ENCODE results near the gene MYMX. TPM values are rescaled to one million over a fixed set of nuclear protein-coding genes. Genes with fewer than 3 reads are reported as not detected.

The MYMX gene
- total RNA-seq, 6 experiments from 2014 or later: not detected

GRCh38 chr6:44226368-44227147, 9.8 kb downstream of the MYMX start:
- H3K4me3 ChIP-seq: no peak overlapping the region
- ATAC-seq: no peak
- intact Hi-C loops (cut with DNase I): no loop called here
- no peaks in the 10 kb centered on the region for H3K9me3 ChIP-seq
- peak overlapping the region in 2 of 3 donors; percentile 20 to 77 for H3K27ac ChIP-seq
- no peaks in the 10 kb centered on the region for H3K27me3 ChIP-seq
- peaks cover 0 to 84% (median 31%) of the 10 kb centered on the region in 4 donors for H3K4me1 ChIP-seq
- DNase-seq: no peak
- TF ChIP-seq CTCF (IDR thresholded peaks at IDR 0.05) (no peak), POLR2A (IDR thresholded peaks at IDR 0.05) (no peak)
- 26% methylated on average over 13 of the region's 15 CpGs for WGBS (ENCODE audit: insufficient coverage, low coverage, low lambda C conversion rate, missing lambda C conversion rate)
- H3K36me3 ChIP-seq: no peaks in the 10 kb centered on the region

- intact Hi-C loops (cut with DNase I): no loop called here
- Histone ChIP-seq H3K9me3 (no peaks in the 10 kb centered on the region), H3K27ac (peak overlapping the region in 2 of 3 donors; percentile 20 to 77), H3K27me3 (no peaks in the 10 kb centered on the region), H3K4me3 (no peak overlapping the region), H3K4me1 (peaks cover 0 to 76% (median 28%) of the 10 kb centered on the region in 4 donors), H3K36me3 (peaks cover 0 to 5% (median 0%) of the 10 kb centered on the region in 4 donors)
- DNase-seq: no peak
- no peak for ATAC-seq
- TF ChIP-seq CTCF (IDR thresholded peaks at IDR 0.05) (no peak), POLR2A (IDR thresholded peaks at IDR 0.05) (no peak)
- 40% methylated on average over 2 of the region's 7 CpGs for WGBS (ENCODE audit: insufficient coverage, low coverage, low lambda C conversion rate, missing lambda C conversion rate)
Observed at GRCh38 chr6:44227148-44227793, 10.5 kb downstream of the MYMX start.

- Histone ChIP-seq H3K4me1 (peaks cover 0 to 76% (median 24%) of the 10 kb centered on the region in 4 donors), H3K36me3 (peaks cover 0 to 12% (median 0%) of the 10 kb centered on the region in 4 donors), H3K9me3 (no peaks in the 10 kb centered on the region), H3K4me3 (no peak overlapping the region), H3K27me3 (no peaks in the 10 kb centered on the region), H3K27ac (peak overlapping the region in 2 of 3 donors; percentile 32 to 77)
- no peak for DNase-seq
- no peak for TF ChIP-seq POLR2A (IDR thresholded peaks at IDR 0.05)
- no peak for TF ChIP-seq CTCF (IDR thresholded peaks at IDR 0.05)
- no peak for ATAC-seq
- intact Hi-C loops (cut with DNase I): no loop called here
- WGBS (ENCODE audit: insufficient coverage, low coverage, low lambda C conversion rate, missing lambda C conversion rate): 95% methylated on average over 5 of the region's 6 CpGs
Observed at GRCh38 chr6:44228031-44228430, 11.3 kb downstream of the MYMX start.

GRCh38 chr6:44228433-44228832, 11.7 kb downstream of the MYMX start:
- Histone ChIP-seq H3K27ac (peak overlapping the region; percentile 23 to 77 (median 32)), H3K4me1 (peaks cover 0 to 80% (median 26%) of the 10 kb centered on the region in 4 donors), H3K36me3 (peaks cover 0 to 12% (median 0%) of the 10 kb centered on the region in 4 donors), H3K4me3 (no peak overlapping the region), H3K9me3 (no peaks in the 10 kb centered on the region), H3K27me3 (no peaks in the 10 kb centered on the region)
- TF ChIP-seq CTCF (IDR thresholded peaks at IDR 0.05) (no peak), POLR2A (IDR thresholded peaks at IDR 0.05) (no peak)
- DNase-seq (peak; percentile 73 to 91 (median 87)), ATAC-seq (peak; percentile 57 to 69 (median 62))
- 59% methylated on average over 3 of the region's 7 CpGs for WGBS (ENCODE audit: insufficient coverage, low coverage, low lambda C conversion rate, missing lambda C conversion rate)
- intact Hi-C loops (cut with DNase I): no loop called here

Data from right lobe of liver (tissue), 6 donors.